Fibroblast of lung (primary cell): ENCODE measurements around the gene COL26A1. TPM values are rescaled to one million over a fixed set of nuclear protein-coding genes. Genes with fewer than 3 reads are reported as not detected.
"Not testable (repeated sequence)": the region's sequence is repeated elsewhere in the genome, so short reads cannot be mapped to it uniquely, and the experiment has no call there.

Experiments used
- DNase-seq, 2 donors: peaks; one replicate each; pipeline versions ENCODE4 v3.0.0 to v3.0.0-alpha.2; 2010; ENCODE audit warnings: low read depth in 2 of 2
- H2AFZ ChIP-seq: 2 replicates; pipeline ENCODE4 v1.5.1; 2012; ENCODE audit warnings: low read length, control low read depth, inconsistent platforms
- H3K27ac ChIP-seq: 2 replicates; pipeline ENCODE4 v1.5.1; 2011; ENCODE audit warnings: low read length, control low read depth; ENCODE audit not compliant: insufficient read depth
- H3K27me3 ChIP-seq: 2 replicates; pipeline ENCODE4 v1.5.1; 2011; ENCODE audit warnings: mild to moderate bottlenecking, low read length; ENCODE audit not compliant: control insufficient read depth, insufficient read depth
- H3K36me3 ChIP-seq: 2 replicates; pipeline ENCODE4 v1.5.1; 2011; ENCODE audit warnings: low read length; ENCODE audit not compliant: control insufficient read depth, insufficient read depth
- H3K4me1 ChIP-seq: 2 replicates; pipeline ENCODE4 v1.5.1; 2011; ENCODE audit warnings: low read length; ENCODE audit not compliant: control insufficient read depth, insufficient read depth; ENCODE audit errors: extremely low read depth
- H3K4me2 ChIP-seq: 2 replicates; pipeline ENCODE4 v1.5.1; 2011; ENCODE audit warnings: low read length, control low read depth; ENCODE audit not compliant: insufficient read depth; ENCODE audit errors: extremely low read depth
- H3K4me3 ChIP-seq, 4 experiments: fragments of 200-600 bp in 1 of 4; sonication (generic) in 1 of 4; replicated peaks in 1 of 4; 2 replicates each; pipeline ENCODE4 v1.5.1; 2011 to 2016; ENCODE audit warnings: low read length in 4 of 4, low read depth in 3 of 4, mild to moderate bottlenecking in 3 of 4, control low read depth in 2 of 4, inconsistent platforms in 1 of 4, mixed read lengths in 1 of 4; ENCODE audit not compliant: insufficient read depth in 1 of 4; ENCODE audit errors: control extremely low read depth in 1 of 4
- H3K79me2 ChIP-seq: 2 replicates; pipeline ENCODE4 v1.5.1; 2012; ENCODE audit warnings: mild to moderate bottlenecking, low read length, inconsistent platforms; ENCODE audit not compliant: control insufficient read depth, insufficient read depth
- H3K9ac ChIP-seq: 2 replicates; pipeline ENCODE4 v1.5.1; 2011; ENCODE audit warnings: mild to moderate bottlenecking, low read length, control low read depth; ENCODE audit not compliant: insufficient read depth
- H3K9me3 ChIP-seq: 2 replicates; pipeline ENCODE4 v1.5.1; 2012; ENCODE audit warnings: low read depth, low read length; ENCODE audit not compliant: control insufficient read depth, insufficient read depth
- H4K20me1 ChIP-seq: 2 replicates; pipeline ENCODE4 v1.5.1; 2011; ENCODE audit warnings: low read length; ENCODE audit not compliant: control insufficient read depth, insufficient read depth; ENCODE audit errors: extremely low read depth
- EZH2 ChIP-seq: IDR thresholded peaks from 2 replicates; pipeline ENCODE4 v1.5.1; 2012; ENCODE audit warnings: low read length, control low read depth, mild to moderate bottlenecking; ENCODE audit errors: missing control alignments
- polyA plus RNA-seq, 2 donors: library from polyadenylated mRNA; depleted of rRNA in 1 of 2; stranded (reverse) in 1 of 2; unstranded in 1 of 2; fragments of >200 nt; gene quantifications; 2 replicates each; pipeline ENCODE4 v1.2.1, GENCODE V29; 2011 to 2012; ENCODE audit warnings: missing spikeins in 1 of 2
- total RNA-seq: library from RNA; depleted of rRNA; stranded (reverse); fragments of >200 nt; gene quantifications from 2 replicates; pipeline ENCODE4 v1.2.1, GENCODE V29; 2014
- TF ChIP-seq, protein P1 (sequence below), 2 donors: IDR thresholded peaks in 1 of 2; conservative IDR thresholded peaks in 1 of 2; 1 replicate in 1 of 2; 2 replicates in 1 of 2; pipeline ENCODE4 v1.5.1; 2011 to 2012; ENCODE audit warnings: low read length in 2 of 2, control low read depth in 1 of 2, inconsistent platforms in 1 of 2, low read depth in 1 of 2, mild to moderate bottlenecking in 1 of 2

Gene COL26A1
- total and polyA plus RNA-seq, 2 donors (not counting 1 experiment from before 2014, with no cell fraction given), result 0.06 TPM; not detected in 1

DNA sequence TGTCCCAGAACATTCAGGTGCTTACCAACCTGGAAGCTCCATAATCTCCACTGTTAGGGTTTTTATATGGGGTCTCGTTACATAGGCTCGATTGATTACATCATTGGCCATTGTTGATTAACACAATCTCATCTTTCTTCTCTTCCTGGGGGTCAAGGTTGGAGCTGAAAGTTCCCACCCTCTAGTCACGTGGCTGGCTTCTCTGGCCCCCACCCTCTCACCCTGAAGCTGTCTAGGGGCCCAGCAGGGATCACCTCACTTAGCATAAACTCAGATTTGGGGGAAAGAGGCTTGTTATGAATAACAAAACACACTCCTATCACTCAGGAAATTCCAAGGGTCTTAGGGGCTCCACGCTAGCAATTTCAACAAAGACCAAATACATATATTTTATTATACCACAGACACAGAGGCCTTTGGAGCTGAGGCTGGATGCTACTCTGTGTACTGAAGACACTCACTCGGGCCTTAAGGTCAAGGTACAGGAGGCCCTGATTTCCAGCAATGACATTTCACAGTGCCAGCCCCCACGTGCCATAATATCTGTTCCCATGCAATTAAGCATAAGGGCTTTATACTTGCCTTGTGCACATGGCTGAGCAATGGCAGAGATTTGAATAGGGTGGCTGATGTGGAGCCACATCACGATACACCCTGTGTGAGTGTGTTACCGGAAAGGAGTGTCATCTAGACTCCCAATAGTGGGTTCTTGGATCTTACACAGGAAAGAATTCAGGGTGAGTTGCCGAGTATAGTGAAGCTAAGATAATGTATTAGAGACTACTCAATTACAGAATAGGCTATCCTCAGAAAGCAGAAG is 108.2 kb downstream of the COL26A1 start:
- no peaks in the 10 kb centered on the region for H3K79me2 ChIP-seq
- no peaks in the 10 kb centered on the region for H3K27me3 ChIP-seq
- no peaks in the 10 kb centered on the region for H3K9me3 ChIP-seq
- no peaks in the 10 kb centered on the region for H3K4me1 ChIP-seq
- no peaks in the 10 kb centered on the region for H3K36me3 ChIP-seq
- no peak overlapping the region for H3K9ac ChIP-seq
- H3K27ac ChIP-seq, result no peak overlapping the region
- no peak overlapping the region for H3K4me3 ChIP-seq
- H2AFZ ChIP-seq, result no peak overlapping the region
- no peak overlapping the region for H3K4me2 ChIP-seq
- TF ChIP-seq EZH2, result no peak
- TF ChIP-seq, protein P1, sequence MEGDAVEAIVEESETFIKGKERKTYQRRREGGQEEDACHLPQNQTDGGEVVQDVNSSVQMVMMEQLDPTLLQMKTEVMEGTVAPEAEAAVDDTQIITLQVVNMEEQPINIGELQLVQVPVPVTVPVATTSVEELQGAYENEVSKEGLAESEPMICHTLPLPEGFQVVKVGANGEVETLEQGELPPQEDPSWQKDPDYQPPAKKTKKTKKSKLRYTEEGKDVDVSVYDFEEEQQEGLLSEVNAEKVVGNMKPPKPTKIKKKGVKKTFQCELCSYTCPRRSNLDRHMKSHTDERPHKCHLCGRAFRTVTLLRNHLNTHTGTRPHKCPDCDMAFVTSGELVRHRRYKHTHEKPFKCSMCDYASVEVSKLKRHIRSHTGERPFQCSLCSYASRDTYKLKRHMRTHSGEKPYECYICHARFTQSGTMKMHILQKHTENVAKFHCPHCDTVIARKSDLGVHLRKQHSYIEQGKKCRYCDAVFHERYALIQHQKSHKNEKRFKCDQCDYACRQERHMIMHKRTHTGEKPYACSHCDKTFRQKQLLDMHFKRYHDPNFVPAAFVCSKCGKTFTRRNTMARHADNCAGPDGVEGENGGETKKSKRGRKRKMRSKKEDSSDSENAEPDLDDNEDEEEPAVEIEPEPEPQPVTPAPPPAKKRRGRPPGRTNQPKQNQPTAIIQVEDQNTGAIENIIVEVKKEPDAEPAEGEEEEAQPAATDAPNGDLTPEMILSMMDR (conservative IDR thresholded peaks at IDR 0.05 in 1 of 2, IDR thresholded peaks at IDR 0.05 in 1 of 2; ENCODE audit: low read depth in 1 of 2, low read length in 2 of 2), result no peak
- no peaks in the 10 kb centered on the region for H4K20me1 ChIP-seq
- no peak for DNase-seq

DNA sequence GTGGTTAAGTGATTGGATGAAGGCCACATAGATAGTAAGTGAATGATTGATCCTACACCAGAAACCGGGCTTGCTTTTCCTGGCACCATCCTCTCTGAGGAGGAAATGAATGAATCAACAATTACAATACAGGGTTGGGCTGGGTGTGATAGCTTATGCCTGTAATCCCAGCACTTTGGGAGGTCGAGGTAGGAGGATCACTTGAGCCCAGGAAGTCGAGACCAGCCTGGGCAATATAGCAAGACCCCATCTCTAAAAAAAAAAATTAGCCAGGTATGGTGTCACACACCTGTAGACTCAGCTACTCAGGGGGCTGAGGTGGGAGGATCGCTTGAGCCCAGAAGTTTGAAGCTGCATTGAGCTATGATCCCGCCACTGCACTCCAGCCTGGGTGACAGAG is 111.5 kb downstream of the COL26A1 start:
- Histone ChIP-seq H3K27ac (no peak overlapping the region), H3K9me3 (no peaks in the 10 kb centered on the region), H3K79me2 (no peaks in the 10 kb centered on the region), H4K20me1 (no peaks in the 10 kb centered on the region), H3K9ac (no peak overlapping the region), H3K4me3 (no peak overlapping the region), H3K4me2 (no peak overlapping the region), H3K36me3 (no peaks in the 10 kb centered on the region), H2AFZ (no peak overlapping the region), H3K27me3 (no peaks in the 10 kb centered on the region), H3K4me1 (no peaks in the 10 kb centered on the region)
- no peak for TF ChIP-seq EZH2
- TF ChIP-seq, protein P1 (conservative IDR thresholded peaks at IDR 0.05 in 1 of 2, IDR thresholded peaks at IDR 0.05 in 1 of 2; ENCODE audit: low read depth in 1 of 2, low read length in 2 of 2), result no peak
- DNase-seq, result no peak

DNA sequence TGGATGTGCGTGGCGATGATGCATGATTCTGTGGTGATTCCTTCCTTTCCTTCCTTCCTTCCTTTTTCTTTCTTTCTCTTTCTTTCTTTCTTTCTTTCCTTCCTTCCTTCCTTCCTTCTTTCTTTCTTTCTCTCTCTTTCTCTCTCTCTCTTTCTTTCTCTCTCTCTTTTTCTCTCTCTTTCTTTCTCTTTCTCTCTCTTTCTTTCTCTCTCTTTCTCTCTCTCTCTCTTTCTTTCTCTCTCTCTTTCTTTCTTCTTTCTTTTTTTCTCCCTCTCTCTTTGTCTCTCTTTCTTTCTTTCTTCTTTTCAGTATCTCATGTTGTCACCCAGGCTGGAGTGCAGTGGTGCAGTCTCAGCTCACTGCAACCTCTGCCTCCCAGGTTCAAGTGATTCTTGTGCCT is 113.0 kb downstream of the COL26A1 start:
- not testable (repeated sequence) for H3K4me1 ChIP-seq, H3K4me3 ChIP-seq, H3K79me2 ChIP-seq, H4K20me1 ChIP-seq, H3K4me2 ChIP-seq, H3K9ac ChIP-seq, DNase-seq, H3K9me3 ChIP-seq, H3K27me3 ChIP-seq, H3K27ac ChIP-seq, H2AFZ ChIP-seq, H3K36me3 ChIP-seq
